Hepatocyte (in vitro differentiated cells): ENCODE measurements around the gene CYTH1. TPM values are rescaled to one million over a fixed set of nuclear protein-coding genes. Genes with fewer than 3 reads are reported as not detected.

ENCODE experiments used
- DNase-seq: peaks from one replicate; pipeline ENCODE4 v3.0.0-alpha.2; 2016; ENCODE audit warnings: low spot score
- H2AFZ ChIP-seq: fragments of 200-600 bp; sonication (generic); 2 replicates; pipeline ENCODE4 v1.6.0; 2016; ENCODE audit warnings: antibody characterized with exemption, mild to moderate bottlenecking
- H3K27ac ChIP-seq: fragments of 200-600 bp; sonication (generic); 2 replicates; pipeline ENCODE4 v1.5.1; 2016; ENCODE audit warnings: mild to moderate bottlenecking
- H3K27me3 ChIP-seq: fragments of 200-600 bp; sonication (generic); 2 replicates; pipeline ENCODE4 v1.6.1; 2016
- H3K36me3 ChIP-seq: fragments of 200-600 bp; sonication (generic); replicated peaks from 2 replicates; pipeline ENCODE4 v1.5.1; 2016; ENCODE audit warnings: low read depth; ENCODE audit not compliant: insufficient read depth
- H3K4me1 ChIP-seq: fragments of 200-600 bp; sonication (generic); 2 replicates; pipeline ENCODE4 v1.5.1; 2016; ENCODE audit warnings: mild to moderate bottlenecking, moderate library complexity; ENCODE audit not compliant: insufficient read depth
- H3K4me2 ChIP-seq: fragments of 200-600 bp; sonication (generic); 2 replicates; pipeline ENCODE4 v1.6.0; 2016
- H3K4me3 ChIP-seq: fragments of 200-600 bp; sonication (generic); 2 replicates; pipeline ENCODE4 v1.5.1; 2016; ENCODE audit warnings: mild to moderate bottlenecking
- H3K79me2 ChIP-seq: fragments of 200-600 bp; sonication (generic); 2 replicates; pipeline ENCODE4 v1.6.0; 2017; ENCODE audit warnings: mild to moderate bottlenecking
- H3K9me2 ChIP-seq: fragments of 200-600 bp; sonication (generic); replicated peaks from 2 replicates; pipeline ENCODE4 v1.6.0; 2017; ENCODE audit warnings: mild to moderate bottlenecking; ENCODE audit not compliant: insufficient read depth
- H3K9me3 ChIP-seq: fragments of 200-600 bp; sonication (generic); 2 replicates; pipeline ENCODE4 v1.5.1; 2016; ENCODE audit warnings: low read depth, mild to moderate bottlenecking
- H4K20me1 ChIP-seq: fragments of 200-600 bp; sonication (generic); 2 replicates; pipeline ENCODE4 v1.6.0; 2016; ENCODE audit warnings: mild to moderate bottlenecking; ENCODE audit not compliant: insufficient read depth, poor library complexity, severe bottlenecking
- EZH2 ChIP-seq: fragments of 200-600 bp; sonication (generic); IDR thresholded peaks from 2 replicates; pipeline ENCODE4 v1.6.1; 2016; ENCODE audit warnings: antibody characterized with exemption, mild to moderate bottlenecking, borderline replicate concordance
- EZH2phosphoT487 ChIP-seq: fragments of 200-600 bp; sonication (generic); IDR thresholded peaks from one replicate; pipeline ENCODE4 v1.6.1; 2018; ENCODE audit warnings: antibody characterized with exemption, mild to moderate bottlenecking, low read depth, moderate library complexity; ENCODE audit not compliant: unreplicated experiment, severe bottlenecking
- WGBS: methylation state at CpG from one replicate; pipeline ENCODE4 v1.1.6; 2016; ENCODE audit warnings: low lambda C conversion rate; ENCODE audit errors: missing lambda C conversion rate; 5-methylcytosine and 5-hydroxymethylcytosine counted together
- polyA plus RNA-seq: library from polyadenylated mRNA; unstranded; fragments of >200 nt; fragmentation: Nextera tagmentation; extraction: Ambion mirVana; gene quantifications from 2 replicates; pipeline ENCODE4 v1.2.1, GENCODE V29; 2016
- total RNA-seq: library from RNA; depleted of rRNA; stranded (reverse); fragments of >200 nt; gene quantifications from 2 replicates; pipeline ENCODE4 v1.2.3, GENCODE V29; 2014
- TF ChIP-seq, protein P1 (sequence below): fragments of 200-600 bp; sonication (generic); IDR thresholded peaks from 2 replicates; pipeline ENCODE4 v1.5.1; 2016; ENCODE audit warnings: antibody characterized with exemption, mild to moderate bottlenecking; ENCODE audit not compliant: poor library complexity

The CYTH1 gene
- total and polyA plus RNA-seq, 2 experiments from 2014 or later = 38.5 to 44.4 TPM

DNA sequence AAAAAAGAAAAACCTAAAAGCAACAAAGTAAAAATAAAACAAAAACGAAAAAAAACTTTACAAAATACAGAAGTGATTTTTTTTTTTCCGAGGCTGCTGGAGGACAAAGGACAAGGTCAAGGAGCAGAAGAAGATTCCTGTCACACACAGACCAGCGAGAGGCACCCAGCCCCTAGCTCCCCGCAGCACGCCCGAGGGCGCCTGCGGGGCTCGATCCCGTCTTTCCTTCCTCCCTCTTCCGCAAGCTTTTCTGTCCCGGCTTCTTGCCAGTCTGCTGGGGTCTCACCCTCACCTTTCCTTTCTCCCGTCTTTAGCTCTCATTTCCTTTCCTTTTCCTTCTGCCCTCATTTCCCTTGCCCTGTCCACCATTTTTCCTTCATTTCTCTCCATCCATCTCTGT is 138.7 kb downstream of the CYTH1 start:
- H3K9me2 ChIP-seq = no peaks in the 10 kb centered on the region
- 88% methylated on average over 13 of the region's 13 CpGs for WGBS
- H3K9me3 ChIP-seq = no peaks in the 10 kb centered on the region
- H3K4me1 ChIP-seq = no peaks in the 10 kb centered on the region
- no peak overlapping the region for H3K4me2 ChIP-seq
- H3K27ac ChIP-seq = no peak overlapping the region
- DNase-seq = no peak
- H4K20me1 ChIP-seq = no peaks in the 10 kb centered on the region
- no peaks in the 10 kb centered on the region for H3K36me3 ChIP-seq
- TF ChIP-seq EZH2 (no peak), EZH2phosphoT487 (no peak)
- TF ChIP-seq, protein P1, sequence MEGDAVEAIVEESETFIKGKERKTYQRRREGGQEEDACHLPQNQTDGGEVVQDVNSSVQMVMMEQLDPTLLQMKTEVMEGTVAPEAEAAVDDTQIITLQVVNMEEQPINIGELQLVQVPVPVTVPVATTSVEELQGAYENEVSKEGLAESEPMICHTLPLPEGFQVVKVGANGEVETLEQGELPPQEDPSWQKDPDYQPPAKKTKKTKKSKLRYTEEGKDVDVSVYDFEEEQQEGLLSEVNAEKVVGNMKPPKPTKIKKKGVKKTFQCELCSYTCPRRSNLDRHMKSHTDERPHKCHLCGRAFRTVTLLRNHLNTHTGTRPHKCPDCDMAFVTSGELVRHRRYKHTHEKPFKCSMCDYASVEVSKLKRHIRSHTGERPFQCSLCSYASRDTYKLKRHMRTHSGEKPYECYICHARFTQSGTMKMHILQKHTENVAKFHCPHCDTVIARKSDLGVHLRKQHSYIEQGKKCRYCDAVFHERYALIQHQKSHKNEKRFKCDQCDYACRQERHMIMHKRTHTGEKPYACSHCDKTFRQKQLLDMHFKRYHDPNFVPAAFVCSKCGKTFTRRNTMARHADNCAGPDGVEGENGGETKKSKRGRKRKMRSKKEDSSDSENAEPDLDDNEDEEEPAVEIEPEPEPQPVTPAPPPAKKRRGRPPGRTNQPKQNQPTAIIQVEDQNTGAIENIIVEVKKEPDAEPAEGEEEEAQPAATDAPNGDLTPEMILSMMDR = no peak
- H3K4me3 ChIP-seq = no peak overlapping the region
- H3K27me3 ChIP-seq = no peaks in the 10 kb centered on the region
- no peaks in the 10 kb centered on the region for H3K79me2 ChIP-seq
- H2AFZ ChIP-seq = no peak overlapping the region

- H3K27ac ChIP-seq = no peak overlapping the region
- H3K4me3 ChIP-seq = no peak overlapping the region
- H3K9me3 ChIP-seq = no peaks in the 10 kb centered on the region
- H3K9me2 ChIP-seq = no peaks in the 10 kb centered on the region
- no peaks in the 10 kb centered on the region for H3K36me3 ChIP-seq
- no peaks in the 10 kb centered on the region for H4K20me1 ChIP-seq
- DNase-seq = no peak
- H3K4me1 ChIP-seq = no peaks in the 10 kb centered on the region
- no peaks in the 10 kb centered on the region for H3K27me3 ChIP-seq
- WGBS = 100% methylated on average over 1 of the region's 1 CpG
- no peak overlapping the region for H2AFZ ChIP-seq
- no peaks in the 10 kb centered on the region for H3K79me2 ChIP-seq
- TF ChIP-seq, protein P1 = no peak
- no peak for TF ChIP-seq EZH2phosphoT487
- TF ChIP-seq EZH2 = no peak
- H3K4me2 ChIP-seq = no peak overlapping the region
These were observed 139.4 kb downstream of the CYTH1 start for GRCh38 chr17:78642707-78643106.

DNA sequence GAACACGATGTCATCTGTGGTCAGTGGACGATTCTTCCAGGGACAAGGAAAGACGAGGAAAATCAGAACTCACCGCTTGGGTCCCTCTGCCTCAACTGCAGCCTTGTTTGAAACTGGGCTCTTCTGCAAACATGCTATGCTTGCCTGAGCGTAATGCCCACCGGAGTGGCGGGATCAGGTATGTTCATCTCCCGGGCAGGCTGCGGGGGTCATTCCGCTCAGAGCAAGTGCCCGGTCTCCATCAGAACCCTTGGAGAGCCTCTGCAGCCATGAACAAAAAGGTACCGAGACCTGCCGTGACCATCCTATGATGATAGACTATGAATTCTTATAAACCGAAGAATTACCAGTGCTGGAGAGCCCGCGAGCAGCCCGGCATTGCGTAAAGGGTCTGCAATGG is 140.4 kb downstream of the CYTH1 start:
- no peaks in the 10 kb centered on the region for H3K9me3 ChIP-seq
- no peak overlapping the region for H3K27ac ChIP-seq
- no peak overlapping the region for H3K4me2 ChIP-seq
- H3K4me1 ChIP-seq = no peaks in the 10 kb centered on the region
- no peak overlapping the region for H2AFZ ChIP-seq
- no peaks in the 10 kb centered on the region for H3K9me2 ChIP-seq
- H3K79me2 ChIP-seq = no peaks in the 10 kb centered on the region
- TF ChIP-seq, protein P1 = no peak
- TF ChIP-seq EZH2phosphoT487 (no peak), EZH2 (no peak)
- H3K36me3 ChIP-seq = no peaks in the 10 kb centered on the region
- WGBS = 96% methylated on average over 18 of the region's 18 CpGs
- no peak for DNase-seq
- no peaks in the 10 kb centered on the region for H4K20me1 ChIP-seq
- no peaks in the 10 kb centered on the region for H3K27me3 ChIP-seq
- no peak overlapping the region for H3K4me3 ChIP-seq

- WGBS = 95% methylated on average over 5 of the region's 6 CpGs
- Histone ChIP-seq H3K4me1 (no peaks in the 10 kb centered on the region), H3K4me2 (no peak overlapping the region)
These were observed 140.8 kb downstream of the CYTH1 start for GRCh38 chr17:78641243-78641642.

More at GRCh38 chr17:78641243-78641642, 140.8 kb downstream of the CYTH1 start:
- H3K4me3 ChIP-seq = no peak overlapping the region
- no peak for DNase-seq
- no peaks in the 10 kb centered on the region for H4K20me1 ChIP-seq
- TF ChIP-seq EZH2phosphoT487 (no peak), EZH2 (no peak)
- TF ChIP-seq, protein P1 = no peak
- H3K9me2 ChIP-seq = no peaks in the 10 kb centered on the region
- no peaks in the 10 kb centered on the region for H3K79me2 ChIP-seq
- no peaks in the 10 kb centered on the region for H3K36me3 ChIP-seq
- H2AFZ ChIP-seq = no peak overlapping the region
- H3K9me3 ChIP-seq = no peaks in the 10 kb centered on the region
- no peak overlapping the region for H3K27ac ChIP-seq
- no peaks in the 10 kb centered on the region for H3K27me3 ChIP-seq
